ENCODE data around the gene MGAT5.

- TF ChIP-seq CTCF (IDR thresholded peaks at IDR 0.05) (no peak), POLR2A (IDR thresholded peaks at IDR 0.05) (no peak), EP300 (IDR thresholded peaks at IDR 0.05) (no peak)
Observed at GRCh38 chr2:134433979-134434378, 180.1 kb downstream of the MGAT5 start.
